Fibroblast of mammary gland (primary cell): ENCODE data around the gene TSHZ2.

Source experiments
- DNase-seq: peaks from one replicate; pipeline ENCODE4 v3.0.0-alpha.2; 2010; ENCODE audit warnings: low read depth
- H3K4me3 ChIP-seq: 2 replicates; pipeline ENCODE4 v1.5.1; 2011; ENCODE audit warnings: low read depth, mild to moderate bottlenecking, low read length, moderate library complexity; ENCODE audit not compliant: control insufficient read depth
- CTCF ChIP-seq: conservative IDR thresholded peaks from 2 replicates; pipeline ENCODE4 v1.5.1; 2011; ENCODE audit warnings: low read depth, low read length, inconsistent platforms; ENCODE audit not compliant: control insufficient read depth, insufficient read depth

TSHZ2 gene

GRCh38 chr20:53013847-53014246 lies 41.7 kb downstream of the TSHZ2 start:
- no peak for DNase-seq
- H3K4me3 ChIP-seq = no peak overlapping the region
- TF ChIP-seq CTCF = no peak

- no peak for TF ChIP-seq CTCF
- no peak overlapping the region for H3K4me3 ChIP-seq
- no peak for DNase-seq
Observed at GRCh38 chr20:53016071-53016470, 43.9 kb downstream of the TSHZ2 start.

- H3K4me3 ChIP-seq = no peak overlapping the region
- TF ChIP-seq CTCF = no peak
- no peak for DNase-seq
Observed at GRCh38 chr20:53016534-53017042, 44.4 kb downstream of the TSHZ2 start.

- no peak overlapping the region for H3K4me3 ChIP-seq
- no peak for TF ChIP-seq CTCF
- no peak for DNase-seq
Observed at GRCh38 chr20:53017206-53017605, 45.0 kb downstream of the TSHZ2 start.

- no peak for DNase-seq
- no peak for TF ChIP-seq CTCF
Observed at GRCh38 chr20:53019464-53019863, 47.3 kb downstream of the TSHZ2 start.

GRCh38 chr20:53020376-53020775 lies 48.2 kb downstream of the TSHZ2 start:
- no peak for DNase-seq
- TF ChIP-seq CTCF = no peak
- no peak overlapping the region for H3K4me3 ChIP-seq

More at GRCh38 chr20:53019464-53019863, 47.3 kb downstream of the TSHZ2 start:
- no peak overlapping the region for H3K4me3 ChIP-seq

GRCh38 chr20:53020834-53021233 lies 48.7 kb downstream of the TSHZ2 start:
- DNase-seq = no peak
- no peak overlapping the region for H3K4me3 ChIP-seq
- TF ChIP-seq CTCF = no peak
